ENCODE measurements around the gene MIXL1. TPM values are rescaled to one million over a fixed set of nuclear protein-coding genes. Genes with fewer than 3 reads are reported as not detected.
A peak's percentile ranks its signal among the peaks of the same experiment; 100 is the strongest.

Gene MIXL1
- total and polyA plus RNA-seq, 4 experiments from 2014 or later = not detected

DNA sequence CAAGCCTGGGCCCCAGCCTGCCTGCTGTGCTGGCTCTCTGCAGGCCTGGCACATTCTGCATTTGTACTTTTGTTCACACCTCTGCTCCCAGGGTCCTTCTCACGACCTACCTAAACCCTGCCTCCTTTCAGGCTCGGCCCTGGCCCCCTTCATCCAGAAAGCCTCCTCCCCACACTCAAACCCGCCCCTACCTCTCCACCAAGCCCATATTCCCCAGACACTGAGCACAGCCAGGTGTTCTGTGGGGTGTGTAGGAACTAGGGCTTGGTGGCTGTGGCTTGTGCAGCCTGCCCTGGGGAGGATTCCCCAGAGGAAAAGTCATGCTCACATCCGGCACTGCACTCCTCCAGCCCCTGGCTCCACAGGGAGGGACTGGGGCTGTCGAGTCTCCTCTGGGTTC lies 8.2 kb upstream of the MIXL1 start:
- Mint-ChIP-seq H3K27ac (no peak overlapping the region), H3K4me1 (no peaks in the 10 kb centered on the region), H3K27me3 (peaks cover 0 to 7% of the 10 kb centered on the region in 2 donors), H3K9me3 (no peaks in the 10 kb centered on the region), H3K36me3 (no peaks in the 10 kb centered on the region), H3K4me3 (no peak overlapping the region)
- no peaks in the 10 kb centered on the region for H3K27me3 ChIP-seq (ENCODE audit: insufficient read depth, low read length)
- no peak for DNase-seq
- no peaks in the 10 kb centered on the region for H3K9me3 ChIP-seq (ENCODE audit: control insufficient read depth in 1 of 2, low read length in 2 of 2)
- intact Hi-C loops (cut with micrococcal nuclease) = no loop called here
- H3K4me1 ChIP-seq (ENCODE audit: insufficient read depth, low read length) = no peaks in the 10 kb centered on the region
- POLR2A ChIA-PET (ENCODE audit: partially characterized antibody) = no interaction called here
- no peak overlapping the region for H3K27ac ChIP-seq (ENCODE audit: low read depth, low read length)
- H3K4me3 ChIP-seq (ENCODE audit: low read length in 2 of 2) = no peak overlapping the region
- no peaks in the 10 kb centered on the region for H3K36me3 ChIP-seq (ENCODE audit: insufficient read depth, low read length)
- CTCF ChIA-PET (ENCODE audit: partially characterized antibody) = no interaction called here

DNA sequence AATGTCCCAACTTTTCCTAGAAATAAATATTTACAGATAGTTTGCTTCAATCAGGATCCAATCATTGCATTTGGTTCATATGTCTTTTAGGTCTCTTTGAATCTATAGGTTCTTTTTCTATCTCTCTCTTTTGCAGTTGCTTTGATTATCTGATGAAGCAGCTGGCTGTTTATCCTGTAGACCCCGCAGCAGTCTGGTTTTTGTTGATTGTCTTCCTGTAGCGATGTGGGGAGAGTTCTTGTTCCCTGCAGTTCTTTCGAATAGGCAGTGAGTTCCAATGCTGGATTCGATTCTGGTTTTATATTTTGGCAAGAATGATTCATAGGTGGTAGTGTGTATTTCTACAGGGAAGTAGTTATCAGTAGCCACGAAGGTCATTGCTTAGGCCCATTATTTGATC lies 7.4 kb upstream of the MIXL1 start:
- intact Hi-C loops (cut with micrococcal nuclease) = no loop called here
- no peaks in the 10 kb centered on the region for H3K36me3 Mint-ChIP-seq
- Histone ChIP-seq H3K36me3 (ENCODE audit: insufficient read depth, low read length) (no peaks in the 10 kb centered on the region), H3K27ac (ENCODE audit: low read depth, low read length) (no peak overlapping the region), H3K27me3 (ENCODE audit: insufficient read depth, low read length) (no peaks in the 10 kb centered on the region), H3K4me1 (ENCODE audit: insufficient read depth, low read length) (no peaks in the 10 kb centered on the region), H3K4me3 (ENCODE audit: low read length in 2 of 2) (no peak overlapping the region), H3K9me3 (ENCODE audit: control insufficient read depth in 1 of 2, low read length in 2 of 2) (no peaks in the 10 kb centered on the region)
- no peak for DNase-seq
- H3K27ac Mint-ChIP-seq = no peak overlapping the region
- POLR2A ChIA-PET (ENCODE audit: partially characterized antibody) = no interaction called here
- CTCF ChIA-PET (ENCODE audit: partially characterized antibody) = no interaction called here
- H3K4me3 Mint-ChIP-seq = no peak overlapping the region
- H3K27me3 Mint-ChIP-seq = peaks cover 0 to 11% of the 10 kb centered on the region in 2 donors
- no peaks in the 10 kb centered on the region for H3K9me3 Mint-ChIP-seq
- H3K4me1 Mint-ChIP-seq = no peaks in the 10 kb centered on the region

DNA sequence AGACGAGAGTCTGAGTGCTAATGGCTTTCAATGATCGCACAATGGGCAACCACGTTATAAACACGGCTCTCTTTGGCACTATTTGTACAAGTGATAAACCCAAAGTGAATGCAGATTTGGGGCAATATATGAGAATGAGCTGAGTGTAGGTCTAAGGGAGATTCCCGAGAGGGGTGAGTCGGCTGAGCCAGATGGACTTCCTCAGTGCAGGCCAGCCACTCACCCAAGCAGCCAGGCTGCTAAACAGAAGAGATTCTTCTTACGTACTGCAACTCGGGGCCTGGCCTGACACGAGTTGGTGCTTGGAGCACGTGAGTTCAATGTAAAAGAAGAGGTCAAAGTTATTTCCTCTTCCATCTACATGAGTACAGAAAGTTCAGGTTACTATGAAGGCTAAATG lies 6.2 kb upstream of the MIXL1 start:
- POLR2A ChIA-PET (ENCODE audit: partially characterized antibody) = no interaction called here
- no peaks in the 10 kb centered on the region for H3K4me1 ChIP-seq (ENCODE audit: insufficient read depth, low read length)
- DNase-seq = no peak
- no peaks in the 10 kb centered on the region for H3K9me3 Mint-ChIP-seq
- CTCF ChIA-PET (ENCODE audit: partially characterized antibody) = no interaction called here
- H3K4me1 Mint-ChIP-seq = no peaks in the 10 kb centered on the region
- no peaks in the 10 kb centered on the region for H3K27me3 ChIP-seq (ENCODE audit: insufficient read depth, low read length)
- H3K36me3 Mint-ChIP-seq = no peaks in the 10 kb centered on the region
- H3K27ac ChIP-seq (ENCODE audit: low read depth, low read length) = no peak overlapping the region
- no peaks in the 10 kb centered on the region for H3K36me3 ChIP-seq (ENCODE audit: insufficient read depth, low read length)
- intact Hi-C loops (cut with micrococcal nuclease) = no loop called here
- H3K4me3 Mint-ChIP-seq = no peak overlapping the region
- no peak overlapping the region for H3K27ac Mint-ChIP-seq
- no peaks in the 10 kb centered on the region for H3K9me3 ChIP-seq (ENCODE audit: control insufficient read depth in 1 of 2, low read length in 2 of 2)
- H3K27me3 Mint-ChIP-seq = peaks cover 1 to 16% of the 10 kb centered on the region in 2 donors
- no peak overlapping the region for H3K4me3 ChIP-seq (ENCODE audit: low read length in 2 of 2)

DNA sequence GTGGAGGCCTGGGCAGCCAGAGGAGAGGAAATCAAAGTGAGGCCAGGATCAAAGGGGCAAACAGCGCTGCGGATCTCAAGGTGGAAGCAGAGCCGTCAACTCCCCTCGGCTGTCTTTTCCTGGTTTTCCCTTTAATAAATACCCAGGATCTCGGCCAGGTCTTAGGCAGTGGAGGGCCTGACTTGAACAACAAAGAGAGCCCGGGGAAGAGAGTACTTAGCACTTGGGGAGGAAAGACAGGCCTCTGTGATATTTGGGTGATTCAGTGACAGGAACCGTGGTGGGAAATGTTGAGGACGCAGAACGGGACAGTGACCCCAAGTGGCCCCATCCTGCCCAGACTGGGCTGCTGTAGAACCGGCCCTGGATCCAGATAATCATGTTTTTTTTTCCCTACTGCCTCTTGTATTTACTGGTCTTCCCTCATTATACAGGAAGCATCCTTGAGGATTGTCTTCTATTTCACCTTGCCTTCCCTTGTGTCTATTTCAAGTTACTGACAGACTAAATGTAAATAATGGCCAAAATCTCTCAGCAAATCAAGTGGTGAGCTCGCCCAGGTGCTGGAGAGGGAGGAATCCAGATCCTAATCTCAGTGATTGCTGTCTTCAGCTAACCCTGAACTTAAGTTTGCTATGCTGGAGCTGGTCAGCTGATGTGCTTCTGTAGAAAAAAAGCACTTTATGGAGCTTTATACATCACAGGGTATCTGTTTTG lies 2.8 kb upstream of the MIXL1 start:
- Histone ChIP-seq H3K4me1 (ENCODE audit: insufficient read depth, low read length) (peaks cover 5% of the 10 kb centered on the region), H3K9me3 (ENCODE audit: control insufficient read depth in 1 of 2, low read length in 2 of 2) (no peaks in the 10 kb centered on the region), H3K36me3 (ENCODE audit: insufficient read depth, low read length) (no peaks in the 10 kb centered on the region), H3K27ac (ENCODE audit: low read depth, low read length) (no peak overlapping the region), H3K27me3 (ENCODE audit: insufficient read depth, low read length) (peaks cover 13% of the 10 kb centered on the region), H3K4me3 (ENCODE audit: low read length in 2 of 2) (no peak overlapping the region)
- ChIA-PET CTCF (ENCODE audit: partially characterized antibody) (no interaction called here), POLR2A (ENCODE audit: partially characterized antibody) (no interaction called here)
- Mint-ChIP-seq H3K36me3 (peaks cover 0 to 4% of the 10 kb centered on the region in 2 donors), H3K9me3 (no peaks in the 10 kb centered on the region), H3K27me3 (peaks cover 13 to 27% of the 10 kb centered on the region in 2 donors), H3K27ac (no peak overlapping the region), H3K4me3 (no peak overlapping the region), H3K4me1 (peaks cover 0 to 2% (median under 1%) of the 10 kb centered on the region in 4 donors)
- no peak for DNase-seq
- intact Hi-C loops (cut with micrococcal nuclease) = no loop called here

DNA sequence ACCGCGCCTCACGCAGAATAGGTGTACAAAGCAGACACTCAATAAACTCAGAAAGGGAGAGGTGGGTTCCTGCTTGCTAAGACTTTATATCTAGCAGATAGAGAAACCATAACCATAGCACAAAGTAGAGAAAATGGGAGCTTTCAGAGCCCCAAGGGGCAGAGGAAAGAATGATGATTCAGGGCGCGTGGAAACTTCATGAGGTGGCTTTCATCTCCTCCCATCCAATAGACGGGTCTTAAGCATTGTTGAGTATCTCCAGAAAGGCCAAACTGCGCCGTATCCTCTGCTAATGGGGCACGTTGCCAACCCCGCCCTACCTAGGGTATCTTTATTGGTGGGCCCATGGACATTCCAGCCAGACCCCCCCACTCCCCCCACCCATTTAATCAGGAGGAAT lies 778 bp upstream of the MIXL1 start:
- Mint-ChIP-seq H3K4me1 (peaks cover 0 to 2% (median under 1%) of the 10 kb centered on the region in 4 donors), H3K36me3 (peaks cover 0 to 7% of the 10 kb centered on the region in 2 donors), H3K4me3 (peak overlapping the region in 5 of 8 donors; percentile 35 to 76 (median 52)), H3K9me3 (no peaks in the 10 kb centered on the region), H3K27me3 (peaks cover 13 to 26% of the 10 kb centered on the region in 2 donors), H3K27ac (no peak overlapping the region)
- POLR2A ChIA-PET (ENCODE audit: partially characterized antibody) = no interaction called here
- DNase-seq = no peak
- intact Hi-C loops (cut with micrococcal nuclease) = no loop called here
- Histone ChIP-seq H3K9me3 (ENCODE audit: control insufficient read depth in 1 of 2, low read length in 2 of 2) (no peaks in the 10 kb centered on the region), H3K4me1 (ENCODE audit: insufficient read depth, low read length) (peaks cover 5% of the 10 kb centered on the region), H3K27ac (ENCODE audit: low read depth, low read length) (no peak overlapping the region), H3K4me3 (ENCODE audit: low read length in 2 of 2) (no peak overlapping the region), H3K36me3 (ENCODE audit: insufficient read depth, low read length) (no peaks in the 10 kb centered on the region), H3K27me3 (ENCODE audit: insufficient read depth, low read length) (peaks cover 13% of the 10 kb centered on the region)
- CTCF ChIA-PET (ENCODE audit: partially characterized antibody) = interaction anchor here (0.8 kb wide), 1 partner anchor 110 kb away, joined by 3 read pairs; no protein-coding TSS in a partner anchor

DNA sequence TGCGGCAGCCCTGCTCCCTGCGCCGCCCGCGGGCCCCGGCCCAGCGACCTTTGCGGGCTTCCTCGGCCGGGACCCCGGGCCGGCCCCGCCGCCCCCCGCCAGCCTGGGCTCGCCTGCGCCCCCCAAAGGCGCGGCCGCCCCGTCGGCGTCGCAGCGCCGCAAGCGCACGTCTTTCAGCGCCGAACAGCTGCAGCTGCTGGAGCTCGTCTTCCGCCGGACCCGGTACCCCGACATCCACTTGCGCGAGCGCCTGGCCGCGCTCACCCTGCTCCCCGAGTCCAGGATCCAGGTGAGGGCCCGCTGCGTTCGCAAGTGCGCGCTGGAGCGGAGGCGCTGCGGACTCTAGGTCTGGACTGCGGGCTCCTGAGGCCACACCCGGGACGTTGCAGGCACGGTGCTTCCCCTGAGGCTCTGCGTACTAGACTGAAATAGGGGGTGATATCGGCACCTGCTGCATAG lies 351 bp downstream of the MIXL1 start:
- Mint-ChIP-seq H3K27ac (no peak overlapping the region), H3K27me3 (peaks cover 13 to 26% of the 10 kb centered on the region in 2 donors), H3K4me3 (peak overlapping the region; percentile 48 to 79 (median 69)), H3K36me3 (peaks cover 0 to 7% of the 10 kb centered on the region in 2 donors), H3K9me3 (no peaks in the 10 kb centered on the region), H3K4me1 (peaks cover 0 to 2% (median under 1%) of the 10 kb centered on the region in 4 donors)
- Histone ChIP-seq H3K27ac (ENCODE audit: low read depth, low read length) (no peak overlapping the region), H3K4me1 (ENCODE audit: insufficient read depth, low read length) (peaks cover 5% of the 10 kb centered on the region), H3K9me3 (ENCODE audit: control insufficient read depth in 1 of 2, low read length in 2 of 2) (no peaks in the 10 kb centered on the region), H3K4me3 (ENCODE audit: low read length in 2 of 2) (peak overlapping the region in 1 of 2 donors; percentile 29), H3K36me3 (ENCODE audit: insufficient read depth, low read length) (no peaks in the 10 kb centered on the region), H3K27me3 (ENCODE audit: insufficient read depth, low read length) (peaks cover 13% of the 10 kb centered on the region)
- intact Hi-C loops (cut with micrococcal nuclease) = no loop called here
- ChIA-PET CTCF (ENCODE audit: partially characterized antibody) (no interaction called here), POLR2A (ENCODE audit: partially characterized antibody) (no interaction called here)
- DNase-seq = peak in 4 of 5 donors; percentile 4 to 16 (median 13)

DNA sequence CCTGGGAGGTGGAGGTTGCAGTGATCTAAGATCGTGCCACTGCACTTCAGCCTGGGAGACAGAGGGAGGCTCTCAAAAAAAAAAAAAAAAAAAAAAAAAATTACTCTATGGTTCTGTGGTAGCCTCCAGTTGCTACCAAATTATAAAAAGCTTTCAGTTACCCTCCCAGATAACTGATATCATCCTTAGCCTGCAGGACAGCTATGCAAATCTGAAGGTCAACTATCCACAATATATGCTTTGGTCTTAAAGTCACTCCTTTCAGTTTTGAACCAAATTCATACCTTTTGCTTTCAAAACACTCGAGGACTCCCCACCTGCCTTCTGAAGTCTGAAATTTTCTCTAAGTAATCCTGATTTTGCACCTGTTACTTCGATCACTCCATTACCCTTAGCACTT lies 3.1 kb downstream of the MIXL1 start:
- peaks cover 5% of the 10 kb centered on the region for H3K4me1 ChIP-seq (ENCODE audit: insufficient read depth, low read length)
- H3K9me3 Mint-ChIP-seq = no peaks in the 10 kb centered on the region
- intact Hi-C loops (cut with micrococcal nuclease) = no loop called here
- CTCF ChIA-PET (ENCODE audit: partially characterized antibody) = interaction anchor here (0.7 to 1.1 kb wide), 2 partner anchors 16 to 809 kb away, joined by 3 read pairs; no protein-coding TSS in a partner anchor
- no peak overlapping the region for H3K4me3 Mint-ChIP-seq
- no peaks in the 10 kb centered on the region for H3K9me3 ChIP-seq (ENCODE audit: control insufficient read depth in 1 of 2, low read length in 2 of 2)
- H3K36me3 ChIP-seq (ENCODE audit: insufficient read depth, low read length) = no peaks in the 10 kb centered on the region
- POLR2A ChIA-PET (ENCODE audit: partially characterized antibody) = no interaction called here
- H3K4me3 ChIP-seq (ENCODE audit: low read length in 2 of 2) = no peak overlapping the region
- H3K36me3 Mint-ChIP-seq = peaks cover 0 to 7% of the 10 kb centered on the region in 2 donors
- peaks cover 13 to 14% of the 10 kb centered on the region in 2 donors for H3K27me3 Mint-ChIP-seq
- H3K27me3 ChIP-seq (ENCODE audit: insufficient read depth, low read length) = peaks cover 13% of the 10 kb centered on the region
- H3K27ac ChIP-seq (ENCODE audit: low read depth, low read length) = no peak overlapping the region
- H3K4me1 Mint-ChIP-seq = peaks cover 0 to 2% (median under 1%) of the 10 kb centered on the region in 4 donors
- H3K27ac Mint-ChIP-seq = no peak overlapping the region
- DNase-seq = no peak
